NCI-H82 (cell line): ENCODE results near the gene PXMP2.
"Not testable (repeated sequence)": the region's sequence is repeated elsewhere in the genome, so short reads cannot be mapped to it uniquely, and the experiment has no call there.

Experiments used
- DNase-seq: peaks from one replicate; lab custom pipeline; 2025; lab: John Stamatoyannopoulos, UW

PXMP2 gene

DNA sequence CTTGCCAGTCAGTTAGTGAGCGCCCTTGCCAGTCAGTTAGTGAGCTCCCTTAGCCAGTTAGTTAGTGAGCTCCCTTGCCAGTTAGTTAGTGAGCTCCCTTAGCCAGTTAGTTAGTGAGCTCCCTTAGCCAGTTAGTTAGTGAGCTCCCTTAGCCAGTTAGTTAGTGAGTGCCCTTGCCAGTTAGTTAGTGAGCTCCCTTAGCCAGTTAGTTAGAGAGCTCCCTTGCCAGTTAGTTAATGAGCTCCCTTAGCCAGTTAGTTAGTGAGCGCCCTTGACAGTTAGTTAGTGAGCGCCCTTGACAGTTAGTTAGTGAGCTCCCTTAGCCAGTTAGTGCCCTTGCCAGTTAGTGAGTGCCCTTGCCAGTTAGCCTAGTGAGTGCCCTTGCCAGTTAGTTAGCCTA, 7.5 kb downstream of the PXMP2 start:
- DNase-seq = not testable (repeated sequence)

DNA sequence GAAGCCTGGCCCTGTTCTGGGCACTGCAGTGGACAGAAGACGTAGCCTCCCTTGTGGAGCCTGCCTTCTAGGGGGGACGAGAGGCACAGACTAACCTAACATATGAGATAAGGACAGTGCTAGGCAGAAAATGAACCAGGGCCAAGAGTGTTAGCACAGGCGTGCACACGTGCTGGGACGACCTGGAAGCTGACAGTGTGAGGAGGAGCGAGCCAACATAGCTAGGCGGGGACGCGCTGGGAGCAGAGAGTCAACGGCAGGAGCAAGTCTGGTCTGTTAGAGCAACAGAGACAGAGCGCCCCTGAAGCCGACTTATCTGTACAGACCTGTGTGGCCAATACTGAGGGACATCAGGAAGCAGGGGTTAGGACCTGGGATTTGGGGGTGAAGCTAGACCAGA, 8.0 kb downstream of the PXMP2 start:
- no peak for DNase-seq

DNA sequence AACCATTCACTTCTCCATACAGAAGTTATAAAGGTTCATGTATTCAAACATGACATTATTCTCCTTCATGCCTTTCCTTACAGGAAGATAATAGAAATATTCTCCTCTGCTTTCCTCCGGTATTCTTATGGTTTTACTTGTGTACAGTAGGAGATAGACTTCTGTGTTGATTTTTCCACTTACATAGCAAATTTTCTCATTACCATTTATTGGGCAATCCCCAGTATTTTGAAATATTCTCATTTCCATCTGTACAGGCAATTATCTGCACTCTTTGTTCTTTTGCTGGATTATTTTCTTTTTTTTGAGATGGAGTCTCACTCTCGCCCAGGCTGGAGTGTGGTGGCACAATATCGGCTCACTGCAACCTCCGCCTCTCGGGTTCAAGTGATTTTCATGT, 11.0 kb downstream of the PXMP2 start:
- DNase-seq = no peak

DNA sequence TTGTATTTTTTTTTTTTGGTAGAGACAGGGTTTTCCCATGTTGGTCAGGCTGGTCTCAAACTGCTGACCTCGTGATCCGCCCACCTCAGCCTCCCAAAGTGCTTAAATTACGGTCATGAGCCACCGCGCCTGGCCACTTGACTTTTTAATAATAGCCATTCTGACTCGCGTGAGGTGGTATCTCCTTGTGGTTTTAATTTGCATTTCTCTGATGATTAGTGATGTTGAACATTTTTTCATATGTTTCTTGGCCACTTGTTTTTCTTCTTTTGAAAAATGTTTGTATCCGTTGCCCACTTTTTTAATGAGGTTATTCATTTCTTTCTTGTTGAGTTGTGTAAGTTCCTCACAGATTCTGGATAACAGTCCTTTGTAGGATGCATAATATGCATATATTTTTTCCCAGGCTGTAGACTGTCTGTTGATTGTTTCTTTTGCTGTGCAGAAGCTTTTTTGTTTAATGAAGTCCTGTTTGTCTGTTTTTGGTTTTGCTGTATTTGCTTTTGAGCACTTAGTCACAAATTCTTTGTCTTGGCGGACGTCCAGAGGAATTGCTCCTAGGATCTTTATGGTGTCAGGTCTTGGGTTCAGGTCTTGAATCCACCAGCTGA, 12.9 kb downstream of the PXMP2 start:
- no peak for DNase-seq

DNA sequence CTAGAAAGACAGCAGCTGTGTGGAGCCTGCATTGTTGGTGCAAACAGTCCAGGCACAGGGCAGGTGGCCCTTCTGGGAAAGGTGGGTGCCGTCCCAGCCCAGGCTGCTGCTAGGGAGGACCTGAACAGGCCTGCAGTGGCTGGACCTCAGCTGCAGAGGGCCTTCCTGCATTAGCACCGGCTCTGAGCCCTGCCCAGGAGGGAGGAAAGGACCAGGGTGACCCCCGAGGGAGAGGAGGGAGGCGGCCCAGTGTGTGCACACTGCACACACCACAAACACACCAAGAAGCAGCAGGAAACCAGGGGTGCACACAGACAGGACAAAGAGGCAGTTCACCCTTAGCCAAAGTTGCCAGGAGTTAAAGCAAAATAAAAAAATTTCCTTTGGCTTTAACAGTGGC, 15.3 kb downstream of the PXMP2 start:
- no peak for DNase-seq

DNA sequence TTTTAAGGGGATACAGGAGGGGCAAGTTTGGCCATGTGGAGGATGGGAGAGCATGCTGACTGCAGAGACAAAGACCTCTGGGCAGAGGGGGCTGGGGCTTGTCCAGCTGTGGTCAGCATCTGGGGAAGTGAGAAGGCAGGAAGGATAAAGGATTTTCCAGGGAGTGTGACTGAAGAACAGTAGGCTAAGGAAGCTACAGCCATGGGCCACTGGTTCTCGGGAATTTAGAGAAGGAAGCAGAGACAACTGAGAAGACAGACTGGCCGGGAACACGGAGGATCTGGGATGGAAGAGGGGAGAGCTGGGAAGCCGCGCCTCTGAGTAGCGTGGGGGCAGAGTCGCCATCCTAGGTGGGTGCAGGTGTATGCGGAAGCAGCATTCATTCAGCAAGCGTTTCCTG, 16.3 kb downstream of the PXMP2 start:
- DNase-seq = no peak

DNA sequence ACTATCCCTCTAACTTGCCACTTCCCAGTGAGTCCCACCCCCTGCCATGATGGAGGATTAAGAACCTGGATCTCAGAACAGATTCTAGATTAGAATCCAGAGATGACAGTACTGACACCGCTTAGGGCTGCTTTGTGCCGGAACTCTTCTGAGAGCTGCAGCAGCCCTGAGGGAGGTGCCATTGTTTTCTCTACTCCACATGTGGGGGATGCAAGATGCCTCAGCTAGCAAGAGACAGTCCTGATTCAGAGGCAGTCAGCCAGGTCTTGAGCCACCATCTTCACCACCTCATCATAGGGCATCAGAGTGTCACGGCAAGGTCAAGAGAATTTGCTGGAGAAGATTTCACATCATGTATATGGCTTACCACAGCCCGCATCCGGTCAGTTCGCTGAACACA, 19.9 kb downstream of the PXMP2 start:
- DNase-seq = no peak

DNA sequence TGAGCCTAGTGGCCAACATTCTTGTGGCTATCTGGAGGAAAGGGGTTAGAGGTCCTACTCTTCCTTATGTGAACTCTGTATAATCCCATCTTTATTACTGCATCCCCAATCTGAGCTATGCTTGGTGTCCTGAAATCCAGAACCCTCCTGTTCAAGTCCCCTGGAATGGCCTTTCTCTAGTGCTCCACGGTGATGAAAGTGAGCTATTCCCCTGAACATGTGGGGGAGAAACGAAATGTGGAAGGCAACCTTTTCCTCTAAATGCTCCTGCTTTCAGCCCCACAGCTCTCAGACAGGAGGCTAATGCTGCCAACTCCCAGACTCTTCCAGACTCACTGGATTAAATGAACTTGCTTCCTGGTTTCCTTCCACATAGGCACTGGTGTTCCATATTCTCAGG, 20.8 kb downstream of the PXMP2 start:
- no peak for DNase-seq

DNA sequence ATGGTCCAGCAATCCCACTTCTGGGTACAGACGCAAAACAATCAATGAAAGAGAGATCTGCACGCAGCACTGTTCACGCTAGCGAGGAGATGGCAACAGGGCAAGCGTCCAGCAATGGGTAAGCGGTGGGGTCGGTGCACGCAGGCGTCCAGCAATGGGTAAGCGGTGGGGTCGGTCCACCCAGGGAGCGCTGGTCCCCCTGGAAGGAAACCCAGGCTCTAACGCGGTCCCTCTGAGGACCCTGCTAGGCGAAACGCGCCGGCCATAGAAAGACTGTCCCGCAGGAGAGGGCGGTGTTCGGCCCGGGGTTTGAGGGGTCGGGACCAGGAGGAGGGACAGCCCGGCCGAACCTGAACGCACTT, 22.6 kb downstream of the PXMP2 start:
- no peak for DNase-seq

DNA sequence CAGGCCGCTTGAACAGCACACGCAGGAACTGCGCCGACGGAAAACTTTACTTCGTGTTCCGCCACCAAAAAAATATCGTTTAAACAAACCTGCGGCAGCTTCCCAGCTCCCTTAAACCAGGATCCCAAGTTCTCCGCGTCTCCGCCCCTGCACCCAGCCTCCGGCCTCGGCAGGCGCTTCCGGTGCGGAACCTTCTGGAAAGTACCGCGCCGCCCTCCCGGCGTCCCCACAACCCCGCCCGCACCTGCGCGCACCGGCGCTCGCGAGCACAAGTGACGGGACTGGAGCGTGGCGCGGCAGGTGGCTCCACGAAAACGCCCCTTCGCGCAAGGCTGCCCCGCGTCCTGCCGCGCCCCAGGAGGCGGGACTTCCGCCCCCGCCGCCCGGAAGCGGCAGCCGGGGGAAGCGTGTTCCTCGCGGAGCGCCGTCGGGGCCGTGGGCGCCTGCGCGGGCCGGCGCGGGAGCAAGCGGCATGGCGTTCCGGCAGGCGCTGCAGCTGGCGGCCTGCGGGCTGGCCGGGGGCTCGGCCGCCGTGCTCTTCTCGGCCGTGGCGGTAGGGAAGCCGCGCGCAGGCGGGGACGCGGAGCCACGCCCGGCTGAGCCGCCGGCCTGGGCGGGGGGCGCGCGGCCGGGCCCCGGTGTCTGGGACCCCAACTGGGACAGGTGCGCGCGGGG, 23.2 kb downstream of the PXMP2 start, which contains the start of gene PGAM5:
PGAM5 (plus strand) TSS at position 438 of the 675 bp plus-strand sequence; CDS start at position 473, 35 bp downstream.
- peak; percentile 89 for DNase-seq

DNA sequence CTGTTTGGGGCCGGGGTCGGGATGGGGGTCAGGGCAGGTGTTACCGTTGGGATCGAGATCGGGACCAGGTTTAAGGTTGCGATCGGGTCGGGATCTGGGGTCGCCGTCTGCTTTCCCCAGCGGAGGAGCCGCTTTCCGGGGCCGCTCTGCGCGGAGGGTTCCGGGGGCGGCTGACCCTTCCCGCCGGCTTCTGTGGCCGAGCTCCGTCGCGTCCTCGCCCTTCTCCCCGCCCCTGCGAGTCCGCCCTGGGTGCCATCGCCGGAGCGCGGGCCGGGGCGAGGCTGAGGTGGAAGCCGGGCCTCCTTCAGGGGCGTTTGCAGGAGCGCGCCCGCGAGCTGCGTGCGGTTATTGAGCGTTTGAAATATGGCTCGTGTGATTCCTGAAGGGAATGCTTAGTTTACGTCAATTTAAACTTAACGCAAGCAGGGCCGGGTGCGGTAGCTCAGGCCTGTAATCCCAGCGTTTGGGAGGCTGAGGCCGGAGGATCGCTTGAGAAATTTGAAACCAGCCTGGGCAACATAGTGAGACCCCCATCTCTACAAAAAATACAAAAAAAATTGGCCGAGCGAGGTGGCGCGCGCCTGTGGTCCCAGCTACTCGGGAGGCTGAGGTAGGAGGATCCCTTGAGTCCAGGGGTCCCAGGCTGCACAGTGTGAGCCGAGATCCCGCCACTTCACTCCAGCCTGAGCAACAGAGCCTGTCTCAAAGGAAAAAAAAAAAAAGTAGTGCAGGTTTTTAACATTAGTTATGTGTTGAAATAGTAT, 23.9 kb downstream of the PXMP2 start:
- no peak for DNase-seq

DNA sequence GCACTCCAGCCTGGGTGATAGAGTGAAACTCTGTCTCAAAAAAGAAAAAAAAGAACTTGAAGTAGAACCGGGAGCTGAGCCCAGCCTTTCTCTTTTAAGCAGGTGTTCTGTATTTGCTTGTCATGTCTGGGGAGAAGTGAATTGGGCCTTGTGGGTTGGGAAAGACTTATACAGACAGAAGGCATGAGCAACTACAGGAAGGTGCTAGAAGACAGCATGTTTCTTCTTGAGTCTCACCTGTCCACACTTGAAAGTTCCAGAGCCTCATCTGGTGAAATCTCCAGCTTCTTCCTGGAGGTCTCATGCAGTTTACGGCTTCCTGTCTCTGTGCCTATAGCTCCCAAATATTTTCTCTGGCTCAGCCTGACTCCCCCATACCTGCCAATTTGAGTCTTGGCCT, 25.7 kb downstream of the PXMP2 start:
- DNase-seq = no peak

DNA sequence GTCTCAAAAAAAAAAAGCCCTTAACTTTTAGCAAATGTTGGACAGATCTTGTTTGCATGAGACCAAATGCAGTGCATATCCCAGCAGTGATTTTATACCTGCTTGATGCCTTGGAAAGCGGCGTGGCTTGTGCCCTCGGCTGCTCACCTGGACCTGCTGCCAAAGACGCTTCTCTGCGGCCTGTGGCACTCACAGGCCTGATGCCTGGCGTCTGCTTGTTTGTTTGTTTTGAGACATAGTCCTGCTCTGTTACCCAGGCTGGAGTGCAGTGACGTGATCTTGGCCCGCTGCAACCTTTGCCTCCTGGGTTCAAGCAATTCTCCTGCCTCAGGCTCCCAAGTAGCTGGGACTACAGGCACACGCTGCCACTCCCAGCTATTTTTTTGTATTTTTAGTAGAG, 28.5 kb downstream of the PXMP2 start:
- no peak for DNase-seq

DNA sequence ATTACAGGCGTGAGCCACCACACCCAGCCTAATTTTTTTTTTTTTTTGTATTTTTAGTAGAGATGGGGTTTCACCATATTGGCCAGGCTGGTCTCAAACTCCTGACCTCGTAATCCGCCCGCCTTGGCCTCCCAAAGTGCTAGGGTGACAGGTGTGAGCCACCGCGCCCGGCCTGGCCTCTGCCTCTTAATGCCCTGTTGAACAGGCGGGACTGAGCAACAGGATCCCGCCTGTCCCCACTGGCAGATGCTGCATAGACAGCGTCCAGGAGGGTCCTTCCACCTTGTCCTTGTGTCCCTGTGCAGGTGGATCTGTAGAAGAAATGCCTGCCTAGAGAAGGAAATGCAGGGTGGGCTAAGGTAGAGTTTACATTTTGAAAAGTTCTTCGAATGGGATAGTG, 29.0 kb downstream of the PXMP2 start:
- no peak for DNase-seq

DNA sequence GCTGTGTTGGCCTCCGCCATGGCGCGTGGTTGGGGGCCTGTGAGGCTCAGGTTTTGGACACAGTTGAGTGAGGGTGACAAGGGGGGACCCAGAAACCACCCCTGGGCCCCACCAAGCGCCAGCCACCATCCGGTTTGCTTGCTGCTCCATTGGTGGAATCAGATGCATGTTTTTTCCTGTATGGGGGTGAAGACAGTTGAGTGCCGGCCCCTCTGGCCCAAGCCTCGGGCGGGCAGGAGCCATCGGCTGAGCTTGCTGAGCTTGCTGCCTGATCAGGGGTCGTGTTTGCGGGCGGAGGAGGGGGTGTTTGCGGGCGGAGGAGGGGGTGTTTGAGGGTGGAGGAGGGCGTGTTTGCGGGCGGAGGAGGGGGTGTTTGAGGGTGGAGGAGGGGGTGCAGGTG, 29.6 kb downstream of the PXMP2 start:
- DNase-seq = no peak

DNA sequence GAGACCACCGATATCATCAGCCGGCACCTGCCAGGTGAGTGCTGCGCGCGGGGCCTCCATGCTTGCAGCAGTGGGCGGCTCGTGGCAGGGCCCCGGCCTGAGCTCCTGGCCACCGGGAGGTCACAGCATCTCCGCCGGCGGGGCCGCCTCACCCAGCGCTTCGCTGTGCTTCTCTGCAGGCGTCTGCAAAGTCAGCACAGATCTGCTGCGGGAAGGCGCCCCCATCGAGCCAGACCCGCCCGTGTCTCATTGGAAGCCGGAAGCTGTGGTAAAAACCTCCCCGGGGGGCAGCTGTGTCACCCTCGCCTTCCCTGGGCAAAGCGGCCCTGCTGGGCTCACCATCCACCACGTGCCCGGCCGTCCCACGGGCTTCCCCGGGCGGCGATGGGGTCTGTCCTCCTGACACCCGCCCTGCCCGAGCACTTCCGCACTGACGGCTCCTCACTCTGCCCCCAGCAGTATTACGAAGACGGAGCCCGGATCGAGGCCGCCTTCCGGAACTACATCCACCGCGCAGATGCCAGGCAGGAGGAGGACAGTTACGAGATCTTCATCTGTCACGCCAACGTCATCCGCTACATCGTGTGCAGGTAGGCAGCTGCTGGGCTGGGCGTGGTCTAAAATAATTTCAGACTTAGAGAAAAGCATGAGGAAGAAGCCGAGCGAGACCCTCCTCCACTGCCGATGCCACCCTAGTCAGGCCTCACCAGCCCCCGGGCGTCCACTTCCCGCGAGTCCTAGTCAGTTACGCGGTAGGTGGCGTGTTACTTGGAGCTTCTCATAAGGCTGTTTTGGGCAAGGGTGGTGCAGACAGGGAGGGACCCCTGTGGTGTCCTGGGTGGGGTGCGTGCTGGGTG, 30.4 kb downstream of the PXMP2 start:
- DNase-seq = no peak

DNA sequence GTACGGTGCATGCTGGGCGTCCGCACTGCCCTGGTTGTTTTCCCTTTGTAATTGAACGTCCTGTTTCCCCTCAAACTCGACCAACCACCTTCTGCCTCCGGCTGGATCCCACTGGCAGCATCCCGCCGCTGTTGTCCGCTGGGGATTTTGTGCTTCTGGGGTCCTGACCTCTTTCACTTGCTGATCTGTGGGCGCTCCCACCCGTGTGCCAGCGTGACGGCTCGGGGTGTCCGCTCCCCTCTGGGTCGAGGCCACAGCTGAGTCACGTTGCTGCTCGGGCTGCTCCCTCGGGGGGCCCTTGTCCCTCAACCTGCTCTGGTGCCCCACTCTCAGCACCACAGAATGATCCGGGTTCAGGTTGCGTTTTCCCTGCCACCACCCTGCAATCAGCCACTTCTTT, 31.3 kb downstream of the PXMP2 start:
- DNase-seq = no peak

DNA sequence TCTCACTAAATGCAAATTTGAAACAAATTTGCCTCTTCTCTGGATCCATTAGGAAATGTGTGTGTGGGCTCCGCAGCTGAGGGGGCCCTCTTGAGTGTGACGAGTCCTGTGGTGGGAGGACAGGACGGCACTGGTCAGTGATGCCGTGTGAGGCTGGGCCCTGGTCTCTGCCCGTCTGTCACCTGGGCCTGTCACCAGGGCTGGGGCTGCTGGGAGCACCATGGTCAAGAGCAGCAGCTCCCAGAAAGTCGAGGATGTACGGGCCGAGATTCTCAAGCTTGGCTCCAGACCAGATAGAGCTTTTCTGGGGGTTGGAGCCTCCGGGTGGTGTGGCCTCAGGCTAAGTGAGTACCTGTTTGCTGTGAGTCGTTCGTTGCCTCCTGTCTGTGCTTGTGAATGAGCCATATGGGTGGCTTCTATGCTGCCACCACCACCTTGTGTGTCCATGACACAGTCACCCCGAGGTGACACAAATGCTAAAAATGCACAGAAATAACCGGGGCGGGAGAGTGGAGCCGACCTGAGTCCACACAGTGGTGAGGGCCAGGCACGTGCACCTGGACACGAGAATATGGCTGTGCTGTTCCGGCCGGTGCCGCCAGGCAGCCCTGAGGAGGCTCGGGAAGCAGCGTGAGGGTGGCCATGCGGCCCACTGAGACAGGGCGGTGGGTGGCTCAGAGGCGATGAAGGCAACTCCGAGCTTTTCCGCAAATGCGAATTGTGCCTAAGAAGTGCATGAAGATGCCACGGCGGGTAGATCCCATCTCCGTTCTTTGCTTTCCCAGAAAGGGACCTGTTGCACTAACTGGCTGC, 32.0 kb downstream of the PXMP2 start:
- no peak for DNase-seq

DNA sequence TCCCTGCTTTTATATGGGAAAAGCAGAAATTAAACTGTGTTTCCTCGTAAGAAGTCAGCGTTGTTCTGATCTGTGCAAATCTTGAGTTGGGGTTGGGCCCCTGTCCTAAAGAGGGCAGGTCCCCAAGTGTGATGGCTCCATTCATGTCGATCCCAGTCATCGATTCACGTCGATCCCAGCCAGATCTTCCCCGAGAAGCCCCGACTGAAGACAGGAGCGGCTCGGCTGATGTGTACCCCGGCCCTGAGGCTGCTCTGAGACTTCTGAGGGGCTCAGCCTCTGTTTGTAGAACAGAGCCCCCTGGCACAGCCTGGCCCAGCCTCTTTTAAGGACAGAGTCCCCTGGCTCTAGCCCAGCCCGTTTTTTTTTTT, 32.6 kb downstream of the PXMP2 start:
- no peak for DNase-seq

DNA sequence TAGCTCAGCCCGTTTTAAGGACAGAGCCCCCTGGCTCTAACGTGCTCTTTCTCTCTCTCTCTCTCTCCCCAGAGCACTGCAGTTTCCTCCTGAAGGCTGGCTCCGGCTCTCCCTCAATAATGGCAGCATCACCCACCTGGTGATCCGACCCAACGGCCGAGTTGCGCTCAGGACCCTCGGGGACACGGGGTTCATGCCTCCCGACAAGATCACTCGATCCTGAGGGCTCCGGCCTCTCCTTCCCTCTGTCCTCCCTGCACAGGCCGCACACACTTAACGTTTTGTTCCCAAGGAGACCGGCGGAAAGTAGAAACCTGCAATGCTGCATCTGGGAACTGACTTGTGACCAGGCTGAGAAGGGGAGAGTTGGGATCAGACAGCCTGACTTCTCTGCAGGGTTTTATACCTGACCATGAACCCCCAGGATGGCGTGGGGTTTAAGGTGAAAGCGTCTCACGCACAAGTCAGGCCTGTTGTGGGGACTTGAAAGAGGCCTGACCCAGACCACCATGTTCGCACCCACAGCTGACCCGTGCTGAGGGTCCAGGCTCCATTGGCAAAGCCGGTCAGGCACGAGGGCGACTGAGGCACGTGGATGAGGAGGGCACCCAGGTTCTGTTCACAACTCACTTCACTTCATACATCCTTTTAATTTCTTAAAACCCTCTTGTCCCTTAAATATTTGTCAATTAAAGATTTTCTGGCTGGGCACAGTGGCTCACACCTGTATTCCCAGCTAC, 33.4 kb downstream of the PXMP2 start:
- no peak for DNase-seq
